ENCODE data around the gene HIRA.

GRCh38 chr22:19367763-19368367 is 63.7 kb downstream of the HIRA start:
- TF ChIP-seq CTCF (conservative IDR thresholded peaks at IDR 0.05; ENCODE audit: low read depth, low read length) (no peak), EZH2 (IDR thresholded peaks at IDR 0.05; ENCODE audit: borderline replicate concordance, low read depth, low read length, poor library complexity, severe bottlenecking) (no peak)
